ENCODE data around the gene TCEA2. TPM values are rescaled to one million over a fixed set of nuclear protein-coding genes. Genes with fewer than 3 reads are reported as not detected.

The TCEA2 gene
- total and polyA plus RNA-seq, 2 of the 13 experiments (the other 11 are each of a cell fraction or from before 2014, with no cell fraction given), result 28.1 to 33.7 TPM

GRCh38 chr20:64042054-64042781 is 20.8 kb upstream of the TCEA2 start (continued):
- TF ChIP-seq ZNF501 (CRISPR knock-in tag; IDR thresholded peaks at IDR 0.05), result peak; percentile 94
- TF ChIP-seq, protein P1, sequence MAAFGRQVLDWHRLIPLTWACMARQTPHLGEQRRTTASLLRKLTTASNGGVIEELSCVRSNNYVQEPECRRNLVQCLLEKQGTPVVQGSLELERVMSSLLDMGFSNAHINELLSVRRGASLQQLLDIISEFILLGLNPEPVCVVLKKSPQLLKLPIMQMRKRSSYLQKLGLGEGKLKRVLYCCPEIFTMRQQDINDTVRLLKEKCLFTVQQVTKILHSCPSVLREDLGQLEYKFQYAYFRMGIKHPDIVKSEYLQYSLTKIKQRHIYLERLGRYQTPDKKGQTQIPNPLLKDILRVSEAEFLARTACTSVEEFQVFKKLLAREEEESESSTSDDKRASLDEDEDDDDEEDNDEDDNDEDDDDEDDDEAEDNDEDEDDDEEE (CRISPR knock-in tag; IDR thresholded peaks at IDR 0.05), result peak; percentile 95; the same call in 1 of the 2 replicates
- no peak for TF ChIP-seq FOXM1 (CRISPR knock-in tag; IDR thresholded peaks at IDR 0.05)
- peak; percentile 29; the same call in 1 of the 2 replicates for TF ChIP-seq ZNF281 (CRISPR knock-in tag; IDR thresholded peaks at IDR 0.05; ENCODE audit: borderline replicate concordance)
- TF ChIP-seq KLF9 (CRISPR knock-in tag; IDR thresholded peaks at IDR 0.05; ENCODE audit: low read depth), result no peak
- TF ChIP-seq GPBP1L1 (CRISPR knock-in tag; IDR thresholded peaks at IDR 0.05), result no peak
- TF ChIP-seq CHD2 (IDR thresholded peaks at IDR 0.05; ENCODE audit: low read depth, low read length), result no peak
- no peak for TF ChIP-seq BRD4 (CRISPR knock-in tag; IDR thresholded peaks at IDR 0.05)
- no peak; the same call in 1 of the 2 replicates for TF ChIP-seq RARG (CRISPR knock-in tag; IDR thresholded peaks at IDR 0.05; ENCODE audit: low read depth)
- no peak for TF ChIP-seq RFX1 (IDR thresholded peaks at IDR 0.05)
- no peak for TF ChIP-seq POGZ (CRISPR knock-in tag; IDR thresholded peaks at IDR 0.05)
- no peak for TF ChIP-seq TEAD2 (CRISPR knock-in tag; IDR thresholded peaks at IDR 0.05)
- TF ChIP-seq YEATS2 (CRISPR knock-in tag; IDR thresholded peaks at IDR 0.05; ENCODE audit: borderline replicate concordance), result no peak; the same call in 1 of the 2 replicates
- no peak for TF ChIP-seq MZF1 (CRISPR knock-in tag; IDR thresholded peaks at IDR 0.05; ENCODE audit: borderline replicate concordance)
- TF ChIP-seq ATAD3A (CRISPR knock-in tag; IDR thresholded peaks at IDR 0.05), result 0 out of 2 replicates have a peak, but pooled peaks have one; percentile 48
- no peak; the same call in none of the 2 replicates for TF ChIP-seq AHR (CRISPR knock-in tag; IDR thresholded peaks at IDR 0.05)
- TF ChIP-seq, protein P2, sequence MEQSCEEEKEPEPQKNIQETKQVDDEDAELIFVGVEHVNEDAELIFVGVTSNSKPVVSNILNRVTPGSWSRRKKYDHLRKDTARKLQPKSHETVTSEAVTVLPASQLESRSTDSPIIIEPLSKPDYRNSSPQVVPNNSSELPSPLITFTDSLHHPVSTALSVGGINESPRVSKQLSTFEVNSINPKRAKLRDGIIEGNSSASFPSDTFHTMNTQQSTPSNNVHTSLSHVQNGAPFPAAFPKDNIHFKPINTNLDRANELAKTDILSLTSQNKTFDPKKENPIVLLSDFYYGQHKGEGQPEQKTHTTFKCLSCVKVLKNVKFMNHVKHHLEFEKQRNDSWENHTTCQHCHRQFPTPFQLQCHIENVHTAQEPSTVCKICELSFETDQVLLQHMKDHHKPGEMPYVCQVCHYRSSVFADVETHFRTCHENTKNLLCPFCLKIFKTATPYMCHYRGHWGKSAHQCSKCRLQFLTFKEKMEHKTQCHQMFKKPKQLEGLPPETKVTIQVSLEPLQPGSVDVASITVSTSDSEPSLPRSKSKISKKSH (CRISPR knock-in tag; IDR thresholded peaks at IDR 0.05; ENCODE audit: borderline replicate concordance), result peak; percentile 27; the same call in 1 of the 2 replicates
- peak; percentile 89; the same call in 1 of the 2 replicates for TF ChIP-seq ZNF224 (CRISPR knock-in tag; IDR thresholded peaks at IDR 0.05)
- no peak; the same call in 1 of the 2 replicates for TF ChIP-seq KLF11 (CRISPR knock-in tag; IDR thresholded peaks at IDR 0.05)
- no peak for TF ChIP-seq MAFG (CRISPR knock-in tag; IDR thresholded peaks at IDR 0.05)
- TF ChIP-seq TOE1 (CRISPR knock-in tag; IDR thresholded peaks at IDR 0.05), result no peak
- no peak for TF ChIP-seq ZNF263 (CRISPR knock-in tag; IDR thresholded peaks at IDR 0.05)
- peak; percentile 85; the same call in 1 of the 2 replicates for TF ChIP-seq ZFP41 (CRISPR knock-in tag; IDR thresholded peaks at IDR 0.05; ENCODE audit: borderline replicate concordance)
- peak; percentile 61; the same call in 1 of the 2 replicates for TF ChIP-seq FIP1L1 (IDR thresholded peaks at IDR 0.05; ENCODE audit: borderline replicate concordance, insufficient read depth, low read depth, low read length)
- TF ChIP-seq ZNF552 (CRISPR knock-in tag; IDR thresholded peaks at IDR 0.05; ENCODE audit: borderline replicate concordance), result no peak
